Tibial nerve (tissue), 4 donors: ENCODE results near the gene CUL1. TPM values are rescaled to one million over a fixed set of nuclear protein-coding genes. Genes with fewer than 3 reads are reported as not detected.
"Not testable (repeated sequence)": the region's sequence is repeated elsewhere in the genome, so short reads cannot be mapped to it uniquely, and the experiment has no call there.

Source experiments
- DNase-seq, 2 donors: peaks; one replicate each; pipeline ENCODE4 v3.0.0-alpha.2; 2019; ENCODE audit warnings: low spot score in 2 of 2
- H3K27ac ChIP-seq, 4 donors: fragments of 200-600 bp; sonication (generic) in 3 of 4; one replicate each; pipeline ENCODE4 v1.5.1; 2017 to 2019; ENCODE audit warnings: mild to moderate bottlenecking in 1 of 4
- H3K27me3 ChIP-seq, 2 donors: fragments of 200-600 bp; sonication (generic) in 1 of 2; one replicate each; pipeline versions ENCODE4 v1.5.1 to v1.6.0; 2017 to 2019
- H3K36me3 ChIP-seq, 3 donors: fragments of 200-600 bp; sonication (generic); one replicate each; pipeline ENCODE4 v1.5.1; 2018 to 2019
- H3K4me1 ChIP-seq, 4 donors: fragments of 200-600 bp; sonication (generic) in 3 of 4; one replicate each; pipeline ENCODE4 v1.5.1; 2017 to 2019
- H3K4me3 ChIP-seq, 4 donors: fragments of 200-600 bp; sonication (generic) in 3 of 4; one replicate each; pipeline ENCODE4 v1.5.1; 2017 to 2019; ENCODE audit warnings: mild to moderate bottlenecking in 1 of 4, moderate library complexity in 1 of 4
- H3K9me3 ChIP-seq, 4 donors: fragments of 200-600 bp; sonication (generic) in 3 of 4; one replicate each; pipeline ENCODE4 v1.5.1; 2017 to 2019
- EP300 ChIP-seq, 2 donors: sonication (generic); formaldehyde crosslinking; IDR thresholded peaks; one replicate each; pipeline ENCODE4 v1.6.1; 2017; ENCODE audit warnings: antibody characterized with exemption in 2 of 2, mild to moderate bottlenecking in 1 of 2
- POLR2A ChIP-seq, 2 donors: fragments of 450-650 bp; IDR thresholded peaks; one replicate each; pipeline ENCODE4 v1.6.1; 2017; ENCODE audit warnings: antibody characterized with exemption in 2 of 2, mild to moderate bottlenecking in 2 of 2, moderate library complexity in 2 of 2
- WGBS, 2 donors: methylation state at CpG; one replicate each; pipeline ENCODE4 v1.1.5; 2018; 5-methylcytosine and 5-hydroxymethylcytosine counted together
- total RNA-seq, 4 donors: library from RNA; depleted of rRNA; stranded (reverse); fragments of >200 nt; gene quantifications; one replicate each; pipeline ENCODE4 v1.1.0, GENCODE V29; 2016
- TF ChIP-seq, protein P1 (sequence below), 5 experiments: fragments of 200-600 bp in 3 of 5; fragments of 450-650 bp in 2 of 5; sonication (generic) in 3 of 5; IDR thresholded peaks; one replicate each; pipeline ENCODE4 v1.5.1; 2016 to 2019; ENCODE audit warnings: antibody characterized with exemption in 5 of 5, mild to moderate bottlenecking in 3 of 5, moderate library complexity in 2 of 5

The CUL1 gene
- total RNA-seq, 4 donors from 2014 or later: 37.1 to 45.9 (median 41.8) TPM

DNA sequence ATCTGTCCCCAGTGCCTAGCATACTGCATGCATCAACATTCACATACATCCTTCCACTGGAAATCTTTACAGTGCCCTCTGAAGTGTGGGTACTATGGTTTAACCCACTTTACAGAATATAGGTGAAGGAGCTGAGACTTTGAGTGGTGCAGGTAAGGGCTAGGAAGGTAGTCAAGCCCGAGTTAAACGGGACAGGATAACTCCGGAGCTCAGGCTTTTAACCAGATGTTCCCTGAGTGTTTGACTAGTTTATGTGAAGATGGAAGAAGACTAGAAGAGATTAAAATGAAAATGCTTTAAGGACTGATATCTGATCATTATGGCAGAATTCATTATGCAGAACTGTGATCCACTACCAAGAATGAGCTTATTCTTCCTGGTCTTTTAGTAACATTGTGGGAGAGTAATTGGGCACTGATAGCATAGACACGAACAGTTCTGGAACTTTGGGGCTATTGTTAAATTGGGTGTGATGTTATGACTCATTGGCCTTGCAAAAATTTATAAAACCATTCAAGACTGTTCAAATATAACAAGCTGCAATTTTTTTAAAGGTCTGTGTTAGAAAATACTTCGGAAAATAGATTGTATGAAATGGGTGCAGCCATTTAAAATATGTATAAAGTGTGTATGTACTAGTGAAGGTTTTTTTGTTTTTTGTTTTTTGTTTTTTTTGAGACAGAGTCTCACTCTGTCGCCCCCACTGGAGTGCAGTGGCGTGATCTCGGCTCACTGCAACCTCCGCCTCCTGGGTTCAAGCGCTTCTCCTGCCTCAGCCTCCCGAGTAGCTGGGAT, 4.4 kb downstream of the CUL1 start:
- TF ChIP-seq, protein P1, sequence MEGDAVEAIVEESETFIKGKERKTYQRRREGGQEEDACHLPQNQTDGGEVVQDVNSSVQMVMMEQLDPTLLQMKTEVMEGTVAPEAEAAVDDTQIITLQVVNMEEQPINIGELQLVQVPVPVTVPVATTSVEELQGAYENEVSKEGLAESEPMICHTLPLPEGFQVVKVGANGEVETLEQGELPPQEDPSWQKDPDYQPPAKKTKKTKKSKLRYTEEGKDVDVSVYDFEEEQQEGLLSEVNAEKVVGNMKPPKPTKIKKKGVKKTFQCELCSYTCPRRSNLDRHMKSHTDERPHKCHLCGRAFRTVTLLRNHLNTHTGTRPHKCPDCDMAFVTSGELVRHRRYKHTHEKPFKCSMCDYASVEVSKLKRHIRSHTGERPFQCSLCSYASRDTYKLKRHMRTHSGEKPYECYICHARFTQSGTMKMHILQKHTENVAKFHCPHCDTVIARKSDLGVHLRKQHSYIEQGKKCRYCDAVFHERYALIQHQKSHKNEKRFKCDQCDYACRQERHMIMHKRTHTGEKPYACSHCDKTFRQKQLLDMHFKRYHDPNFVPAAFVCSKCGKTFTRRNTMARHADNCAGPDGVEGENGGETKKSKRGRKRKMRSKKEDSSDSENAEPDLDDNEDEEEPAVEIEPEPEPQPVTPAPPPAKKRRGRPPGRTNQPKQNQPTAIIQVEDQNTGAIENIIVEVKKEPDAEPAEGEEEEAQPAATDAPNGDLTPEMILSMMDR (IDR thresholded peaks at IDR 0.05): no peak
- TF ChIP-seq EP300 (IDR thresholded peaks at IDR 0.05) (no peak), POLR2A (IDR thresholded peaks at IDR 0.05) (no peak)
- WGBS, 2 donors: 57 to 59% methylated on average over 11 of the region's 11 CpGs
- no peaks in the 10 kb centered on the region for H3K36me3 ChIP-seq
- peaks cover 0 to 82% (median 48%) of the 10 kb centered on the region in 4 donors for H3K4me1 ChIP-seq
- H3K27ac ChIP-seq: peak overlapping the region in 1 of 4 donors; percentile 46
- DNase-seq: no peak
- no peak overlapping the region for H3K4me3 ChIP-seq
- no peaks in the 10 kb centered on the region for H3K27me3 ChIP-seq
- no peaks in the 10 kb centered on the region for H3K9me3 ChIP-seq

DNA sequence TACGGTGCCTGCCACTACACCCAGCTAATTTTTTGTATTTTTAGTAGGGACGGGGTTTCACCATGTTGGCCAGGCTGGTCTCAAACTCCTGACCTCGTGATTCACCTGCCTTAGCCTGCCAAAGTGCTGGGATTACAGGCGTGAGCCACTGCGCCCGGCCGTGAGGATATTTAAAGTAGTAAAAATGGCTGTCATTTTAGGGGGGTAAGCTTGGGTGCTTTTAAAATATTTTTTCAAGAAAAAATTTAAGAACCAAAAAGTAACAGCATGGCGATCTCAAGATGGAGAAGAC, 4.9 kb downstream of the CUL1 start:
- not testable (repeated sequence) for H3K4me3 ChIP-seq, H3K36me3 ChIP-seq, H3K9me3 ChIP-seq, H3K27me3 ChIP-seq, DNase-seq
- Histone ChIP-seq H3K27ac (peak overlapping the region in 1 of 4 donors; percentile 45), H3K4me1 (peaks cover 0 to 88% (median 53%) of the 10 kb centered on the region in 4 donors)
- 80 to 82% methylated on average over 8 of the region's 8 CpGs for WGBS, 2 donors

DNA sequence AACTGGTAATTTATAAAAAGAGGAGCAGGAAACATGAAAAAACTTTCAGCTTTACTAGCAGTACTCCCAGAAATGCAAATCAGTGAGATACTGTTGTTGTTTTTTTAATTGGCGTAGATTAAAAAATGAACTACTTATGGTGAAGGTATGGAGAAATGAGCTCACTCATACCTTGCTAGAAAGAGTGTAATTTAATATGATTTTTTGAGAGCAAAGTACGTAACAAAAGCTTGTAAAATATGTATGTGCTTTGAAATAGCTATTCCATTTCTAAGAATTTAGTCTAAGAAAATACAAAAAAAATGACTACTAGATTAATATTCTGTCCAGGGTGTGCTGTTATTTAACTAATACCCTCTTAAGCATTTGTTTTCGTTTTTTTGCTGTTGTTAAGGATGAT, 5.5 kb downstream of the CUL1 start:
- Histone ChIP-seq H3K36me3 (no peaks in the 10 kb centered on the region), H3K27me3 (no peaks in the 10 kb centered on the region), H3K9me3 (no peaks in the 10 kb centered on the region), H3K4me3 (no peak overlapping the region), H3K27ac (no peak overlapping the region), H3K4me1 (peaks cover 0 to 94% (median 53%) of the 10 kb centered on the region in 4 donors)
- TF ChIP-seq EP300 (IDR thresholded peaks at IDR 0.05): no peak
- no peak for TF ChIP-seq POLR2A (IDR thresholded peaks at IDR 0.05)
- TF ChIP-seq, protein P1 (IDR thresholded peaks at IDR 0.05): no peak
- WGBS, 2 donors: 76 to 77% methylated on average over 3 of the region's 3 CpGs
- no peak for DNase-seq

DNA sequence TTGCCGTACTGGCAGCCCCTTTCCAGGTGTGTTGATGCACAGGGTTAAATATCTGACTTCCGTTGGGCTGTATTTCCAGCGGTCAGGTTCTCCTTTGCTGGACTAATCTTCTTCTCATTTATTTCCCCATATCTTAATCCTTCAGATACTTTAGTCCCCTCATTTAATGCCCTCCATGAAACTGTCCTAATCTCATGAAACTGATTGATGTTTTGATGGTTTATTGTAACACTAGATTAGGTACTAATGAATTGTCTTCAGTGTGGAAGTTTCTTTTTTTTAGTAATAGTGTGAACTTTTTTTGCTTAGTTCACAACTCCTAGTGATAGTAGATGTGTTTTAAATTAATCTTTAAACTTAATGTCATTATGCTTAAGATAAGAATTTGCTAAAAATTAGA, 6.3 kb downstream of the CUL1 start:
- no peaks in the 10 kb centered on the region for H3K27me3 ChIP-seq
- H3K9me3 ChIP-seq: no peaks in the 10 kb centered on the region
- TF ChIP-seq EP300 (IDR thresholded peaks at IDR 0.05): no peak
- no peak for TF ChIP-seq POLR2A (IDR thresholded peaks at IDR 0.05)
- TF ChIP-seq, protein P1 (IDR thresholded peaks at IDR 0.05): no peak
- no peaks in the 10 kb centered on the region for H3K36me3 ChIP-seq
- H3K27ac ChIP-seq: no peak overlapping the region
- 76 to 81% methylated on average over 3 of the region's 3 CpGs for WGBS, 2 donors
- no peak overlapping the region for H3K4me3 ChIP-seq
- no peak for DNase-seq
- H3K4me1 ChIP-seq: peaks cover 0 to 100% (median 53%) of the 10 kb centered on the region in 4 donors

DNA sequence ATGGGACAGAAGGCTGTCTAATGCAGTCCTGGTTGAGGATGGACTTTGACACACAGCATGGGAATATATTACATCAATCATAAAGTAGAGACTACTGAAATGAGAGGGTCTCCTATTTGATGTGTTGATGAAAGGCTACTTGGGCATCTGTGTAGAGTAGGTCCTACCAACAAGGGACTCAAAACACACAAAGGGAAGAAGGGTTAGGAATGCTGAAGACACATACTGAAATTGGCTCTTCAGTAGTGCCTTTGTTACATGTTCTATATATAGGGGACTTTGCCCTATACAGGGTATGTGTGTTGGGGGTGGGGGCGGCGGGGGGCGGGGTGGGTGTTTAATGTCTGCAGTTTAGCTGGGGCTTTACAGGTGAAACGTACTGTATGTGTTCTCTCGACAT, 7.7 kb downstream of the CUL1 start:
- Histone ChIP-seq H3K36me3 (no peaks in the 10 kb centered on the region), H3K27me3 (no peaks in the 10 kb centered on the region), H3K4me1 (peaks cover 0 to 92% (median 41%) of the 10 kb centered on the region in 4 donors), H3K27ac (no peak overlapping the region), H3K4me3 (no peak overlapping the region), H3K9me3 (no peaks in the 10 kb centered on the region)
- TF ChIP-seq POLR2A (IDR thresholded peaks at IDR 0.05) (no peak), EP300 (IDR thresholded peaks at IDR 0.05) (no peak)
- TF ChIP-seq, protein P1 (IDR thresholded peaks at IDR 0.05): no peak
- no peak for DNase-seq
- WGBS, 2 donors: 71 to 84% methylated on average over 5 of the region's 5 CpGs
